ENCODE results near the gene HINFP. TPM values are rescaled to one million over a fixed set of nuclear protein-coding genes. Genes with fewer than 3 reads are reported as not detected.

The HINFP gene
- total RNA-seq, 4 donors from 2014 or later: 21.9 to 36.1 (median 27.0) TPM

GRCh38 chr11:119152043-119152442 lies 30.7 kb downstream of the HINFP start:
- H3K4me1 ChIP-seq: peaks cover 0 to 22% (median 7%) of the 10 kb centered on the region in 4 donors
- no peaks in the 10 kb centered on the region for H3K36me3 ChIP-seq
- 80 to 82% methylated on average over 8 to 9 of the region's 9 CpGs for WGBS, 2 donors
- H3K27me3 ChIP-seq: peaks cover 0 to 29% of the 10 kb centered on the region in 2 donors
- no peaks in the 10 kb centered on the region for H3K9me3 ChIP-seq
- TF ChIP-seq CTCF (IDR thresholded peaks at IDR 0.05) (no peak), POLR2A (IDR thresholded peaks at IDR 0.05) (no peak), EP300 (IDR thresholded peaks at IDR 0.05) (no peak)
- H3K4me3 ChIP-seq: no peak overlapping the region
- H3K27ac ChIP-seq: no peak overlapping the region
- no peak for DNase-seq (ENCODE audit: low spot score in 2 of 2)

DNA sequence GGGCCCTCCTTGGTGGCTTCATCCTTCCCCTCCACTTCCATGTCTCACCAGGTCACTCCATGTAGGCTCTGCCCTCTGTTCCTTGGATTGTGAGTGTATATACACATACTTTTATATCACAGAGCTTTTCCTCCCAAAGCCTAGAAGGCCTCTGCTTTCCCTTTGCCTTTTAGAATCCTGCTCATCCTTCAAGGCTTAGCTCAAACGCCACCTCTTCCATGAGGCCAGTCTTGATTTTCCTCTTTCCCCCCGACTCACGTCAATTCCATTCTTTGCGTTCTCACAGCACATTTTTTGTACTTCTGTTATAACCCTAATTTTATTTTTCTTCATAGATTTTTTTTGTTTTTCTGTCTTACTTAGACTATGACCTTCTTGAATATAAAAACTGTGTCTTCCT lies 31.2 kb downstream of the HINFP start:
- H3K4me1 ChIP-seq: peaks cover 0 to 22% (median 7%) of the 10 kb centered on the region in 4 donors
- H3K27ac ChIP-seq: no peak overlapping the region
- no peak for TF ChIP-seq EP300 (IDR thresholded peaks at IDR 0.05)
- TF ChIP-seq CTCF (IDR thresholded peaks at IDR 0.05): no peak
- no peak for TF ChIP-seq POLR2A (IDR thresholded peaks at IDR 0.05)
- no peak for DNase-seq (ENCODE audit: low spot score in 2 of 2)
- H3K9me3 ChIP-seq: no peaks in the 10 kb centered on the region
- H3K4me3 ChIP-seq: no peak overlapping the region
- WGBS, 2 donors: 87 to 93% methylated on average over 4 of the region's 4 CpGs
- peaks cover 0 to 29% of the 10 kb centered on the region in 2 donors for H3K27me3 ChIP-seq
- no peaks in the 10 kb centered on the region for H3K36me3 ChIP-seq

- DNase-seq (ENCODE audit: low spot score in 2 of 2): no peak
- H3K4me1 ChIP-seq: peaks cover 0 to 22% (median 7%) of the 10 kb centered on the region in 4 donors
- peaks cover 0 to 28% of the 10 kb centered on the region in 2 donors for H3K27me3 ChIP-seq
- H3K27ac ChIP-seq: no peak overlapping the region
- WGBS, 2 donors: 79 to 81% methylated on average over 9 of the region's 9 CpGs
- TF ChIP-seq POLR2A (IDR thresholded peaks at IDR 0.05): no peak
- TF ChIP-seq EP300 (IDR thresholded peaks at IDR 0.05): no peak
- no peak for TF ChIP-seq CTCF (IDR thresholded peaks at IDR 0.05)
- H3K4me3 ChIP-seq: no peak overlapping the region
- no peaks in the 10 kb centered on the region for H3K9me3 ChIP-seq
- H3K36me3 ChIP-seq: no peaks in the 10 kb centered on the region
Observed at GRCh38 chr11:119153049-119153818, 31.9 kb downstream of the HINFP start.

GRCh38 chr11:119154178-119154577 lies 32.8 kb downstream of the HINFP start:
- 87 to 89% methylated on average over 6 of the region's 6 CpGs for WGBS, 2 donors

More at GRCh38 chr11:119154178-119154577, 32.8 kb downstream of the HINFP start:
- no peak for DNase-seq (ENCODE audit: low spot score in 2 of 2)
- TF ChIP-seq CTCF (IDR thresholded peaks at IDR 0.05) (no peak), POLR2A (IDR thresholded peaks at IDR 0.05) (no peak), EP300 (IDR thresholded peaks at IDR 0.05) (no peak)
- Histone ChIP-seq H3K27me3 (peaks cover 0 to 19% of the 10 kb centered on the region in 2 donors), H3K9me3 (no peaks in the 10 kb centered on the region), H3K4me1 (peaks cover 0 to 17% (median 7%) of the 10 kb centered on the region in 4 donors), H3K4me3 (no peak overlapping the region), H3K27ac (no peak overlapping the region), H3K36me3 (no peaks in the 10 kb centered on the region)

All from tibial nerve (tissue), 4 donors.